HCT116 (cell line): ENCODE data around the gene SEC24C. TPM values are rescaled to one million over a fixed set of nuclear protein-coding genes. Genes with fewer than 3 reads are reported as not detected.

Experiments
- ATAC-seq: fragments of 200-7000 bp; cut with Tn5 transposase; 2 replicates; pipeline ENCODE4 v1.9.1; 2020; ENCODE audit warnings: mild to moderate bottlenecking, moderate library complexity
- BruUV-seq: library from RNA; stranded (reverse); fragments of 400-500 nt; replicated peaks from 2 replicates; lab custom pipeline; 2021; lab: Mats Ljungman, UMichigan
- CTCF ChIA-PET: fragments of 300-600 bp; sonication (Branson Sonifier 250); formaldehyde crosslinking; loops from one replicate; lab custom pipeline; 2021; ENCODE audit warnings: antibody characterized with exemption; lab: Charles Lee
- POLR2A ChIA-PET: fragments of 300-600, 350-600 bp; sonication (Branson Sonifier 250); formaldehyde crosslinking; loops from one replicate; lab custom pipeline; 2021; ENCODE audit warnings: antibody characterized with exemption; lab: Charles Lee
- RAD21 ChIA-PET, 2 experiments: fragments of 300-600 bp; sonication (Branson Sonifier 250); formaldehyde crosslinking; loops; one replicate each; lab custom pipeline; 2023; ENCODE audit warnings: low total read pairs in 2 of 2; ENCODE audit not compliant: uncharacterized antibody in 2 of 2, unreplicated experiment in 2 of 2, low non-redundant PET in 1 of 2; lab: Charles Lee
- DNase-seq: peaks from one replicate; pipeline ENCODE4 v3.0.0-alpha.2; 2010; ENCODE audit warnings: low read depth, low spot score
- H2AFZ ChIP-seq: fragments of 200-600 bp; shearing (Covaris generic), sonication (generic); 2 replicates; pipeline ENCODE4 v1.6.1; 2017; ENCODE audit warnings: low read depth, mixed run types, mixed read lengths, antibody characterized with exemption, low read length; ENCODE audit not compliant: poor library complexity, severe bottlenecking
- H3K27ac ChIP-seq: 2 replicates; pipeline ENCODE4 v1.5.1; 2012; ENCODE audit warnings: low read depth, low read length
- H3K27me3 ChIP-seq: fragments of 200-600 bp; sonication (generic); 2 replicates; pipeline ENCODE4 v1.6.1; 2016; ENCODE audit warnings: mixed run types, low read length, mixed read lengths; ENCODE audit not compliant: insufficient read depth
- H3K36me3 ChIP-seq, 2 experiments: fragments of 200-500 bp in 1 of 2; fragments of 200-600 bp in 1 of 2; sonication (Bioruptor generic) in 1 of 2; sonication (generic) in 1 of 2; 2 replicates each; pipeline versions ENCODE4 v1.5.1 to v1.6.1; 2014 to 2016; ENCODE audit warnings: low read length in 2 of 2, inconsistent platforms in 1 of 2, mixed read lengths in 1 of 2, mixed run types in 1 of 2; ENCODE audit not compliant: insufficient read depth in 2 of 2, control insufficient read depth in 1 of 2
- H3K4me1 ChIP-seq, 2 experiments: fragments of 200-600 bp in 1 of 2; sonication (generic) in 1 of 2; 2 replicates each; pipeline versions ENCODE4 v1.5.1 to v1.6.1; 2012 to 2017; ENCODE audit warnings: low read length in 2 of 2, inconsistent platforms in 1 of 2, mild to moderate bottlenecking in 1 of 2, mixed read lengths in 1 of 2, mixed run types in 1 of 2, moderate library complexity in 1 of 2; ENCODE audit not compliant: insufficient read depth in 2 of 2, control insufficient read depth in 1 of 2
- H3K4me2 ChIP-seq: fragments of 200-600 bp; sonication (generic); 2 replicates; pipeline ENCODE4 v1.6.1; 2017; ENCODE audit warnings: mixed run types, low read length, mixed read lengths
- H3K4me3 ChIP-seq, 2 experiments: fragments of 200-600 bp in 1 of 2; sonication (generic) in 1 of 2; replicated peaks in 1 of 2; 2 replicates each; pipeline ENCODE4 v1.5.1; 2011 to 2016; ENCODE audit warnings: low read length in 2 of 2, control low read depth in 1 of 2, low read depth in 1 of 2, mild to moderate bottlenecking in 1 of 2, mixed read lengths in 1 of 2, mixed run types in 1 of 2
- H3K79me2 ChIP-seq: fragments of 200-600 bp; sonication (generic); 2 replicates; pipeline ENCODE4 v1.6.1; 2017; ENCODE audit warnings: mild to moderate bottlenecking, mixed run types, low read length, moderate library complexity, mixed read lengths; ENCODE audit not compliant: insufficient read depth
- H3K9ac ChIP-seq: fragments of 200-600 bp; sonication (generic); 2 replicates; pipeline ENCODE4 v1.6.1; 2016; ENCODE audit warnings: low read length, mixed read lengths
- H3K9me2 ChIP-seq: fragments of 200-600 bp; sonication (generic), shearing (Covaris generic); 2 replicates; pipeline ENCODE4 v1.6.1; 2017; ENCODE audit warnings: mixed run types, mild to moderate bottlenecking, moderate library complexity; ENCODE audit not compliant: insufficient read depth
- H3K9me3 ChIP-seq, 2 experiments: fragments of 200-500 bp in 1 of 2; fragments of 200-600 bp in 1 of 2; sonication (Bioruptor generic) in 1 of 2; sonication (generic) in 1 of 2; 2 replicates each; pipeline ENCODE4 v1.6.1; 2014 to 2017; ENCODE audit warnings: low read length in 2 of 2, mixed read lengths in 2 of 2, inconsistent platforms in 1 of 2, low read depth in 1 of 2, mild to moderate bottlenecking in 1 of 2, mixed run types in 1 of 2, moderate library complexity in 1 of 2; ENCODE audit not compliant: control insufficient read depth in 1 of 2, insufficient read depth in 1 of 2
- H4K20me1 ChIP-seq: fragments of 200-600 bp; sonication (generic), shearing (Covaris generic); 2 replicates; pipeline ENCODE4 v1.6.1; 2017; ENCODE audit warnings: mixed run types, mild to moderate bottlenecking, moderate library complexity; ENCODE audit not compliant: insufficient read depth
- ATF3 ChIP-seq: IDR thresholded peaks from 2 replicates; pipeline ENCODE4 v1.6.1; 2012
- CBX3 ChIP-seq: IDR thresholded peaks from 2 replicates; pipeline ENCODE4 v1.6.1; 2012; ENCODE audit warnings: low read depth
- CEBPB ChIP-seq: IDR thresholded peaks from 2 replicates; pipeline ENCODE4 v1.6.1; 2012; ENCODE audit warnings: low read depth
- CTCF ChIP-seq, 3 experiments: fragments of 200-600 bp in 1 of 3; sonication (generic) in 1 of 3; IDR thresholded peaks in 2 of 3; conservative IDR thresholded peaks in 1 of 3; 2 replicates each; pipeline ENCODE4 v1.5.1; 2012 to 2017; ENCODE audit warnings: low read depth in 2 of 3, low read length in 2 of 3, antibody characterized with exemption in 1 of 3, borderline replicate concordance in 1 of 3, control low read depth in 1 of 3, mild to moderate bottlenecking in 1 of 3, mixed read lengths in 1 of 3, mixed run types in 1 of 3, moderate library complexity in 1 of 3; ENCODE audit not compliant: insufficient read depth in 1 of 3
- EGR1 ChIP-seq: IDR thresholded peaks from 2 replicates; pipeline ENCODE4 v1.6.1; 2012; ENCODE audit warnings: low read depth
- ELF1 ChIP-seq: IDR thresholded peaks from 2 replicates; pipeline ENCODE4 v1.6.1; 2012; ENCODE audit warnings: low read depth, borderline replicate concordance
- EZH2phosphoT487 ChIP-seq: fragments of 200-600 bp; IDR thresholded peaks from 2 replicates; pipeline ENCODE4 v1.6.1; 2018; ENCODE audit warnings: antibody characterized with exemption, borderline replicate concordance
- FOSL1 ChIP-seq: IDR thresholded peaks from 2 replicates; pipeline ENCODE4 v1.6.1; 2012; ENCODE audit warnings: low read depth
- POLR2A ChIP-seq: IDR thresholded peaks from 2 replicates; pipeline ENCODE4 v1.7.0; 2011; ENCODE audit warnings: borderline replicate concordance; ENCODE audit not compliant: insufficient read depth, insufficient read length; ENCODE audit errors: extremely low read depth
- RAD21 ChIP-seq: IDR thresholded peaks from 2 replicates; pipeline ENCODE4 v1.6.1; 2012; ENCODE audit warnings: low read depth, mild to moderate bottlenecking
- REST ChIP-seq: IDR thresholded peaks from 2 replicates; pipeline ENCODE4 v1.6.1; 2012; ENCODE audit warnings: low read depth
- SIN3A ChIP-seq: IDR thresholded peaks from 2 replicates; pipeline ENCODE4 v1.6.1; 2012; ENCODE audit warnings: low read depth
- SP1 ChIP-seq: IDR thresholded peaks from 2 replicates; pipeline ENCODE4 v1.6.1; 2012; ENCODE audit warnings: low read depth
- TCF7L2 ChIP-seq: IDR thresholded peaks from 2 replicates; pipeline ENCODE4 v1.7.0; 2011; ENCODE audit warnings: borderline replicate concordance, inconsistent platforms; ENCODE audit not compliant: insufficient read depth, insufficient read length; ENCODE audit errors: extremely low read depth
- ZFX ChIP-seq: fragments of 450-650 bp; IDR thresholded peaks from 2 replicates; pipeline ENCODE4 v1.6.1; 2017
- ZNF274 ChIP-seq: fragments of 200-500 bp; sonication (Bioruptor generic); IDR thresholded peaks from 2 replicates; pipeline ENCODE4 v1.6.1; 2014; ENCODE audit warnings: mild to moderate bottlenecking, low read depth, low read length, inconsistent platforms
- intact Hi-C: fragments of 100-400 bp; cut with micrococcal nuclease; formaldehyde crosslinking; loops from 2 replicates; pipeline ENCODE4 v1.10.0; 2022
- total RNA-seq: library from RNA; stranded (reverse); gene quantifications from one replicate; pipeline ENCODE4 v1.2.1, GENCODE V29; 2021; ENCODE audit not compliant: unreplicated experiment

SEC24C gene
- total RNA-seq, 1 experiment from 2014 or later = 60.9 TPM

DNA sequence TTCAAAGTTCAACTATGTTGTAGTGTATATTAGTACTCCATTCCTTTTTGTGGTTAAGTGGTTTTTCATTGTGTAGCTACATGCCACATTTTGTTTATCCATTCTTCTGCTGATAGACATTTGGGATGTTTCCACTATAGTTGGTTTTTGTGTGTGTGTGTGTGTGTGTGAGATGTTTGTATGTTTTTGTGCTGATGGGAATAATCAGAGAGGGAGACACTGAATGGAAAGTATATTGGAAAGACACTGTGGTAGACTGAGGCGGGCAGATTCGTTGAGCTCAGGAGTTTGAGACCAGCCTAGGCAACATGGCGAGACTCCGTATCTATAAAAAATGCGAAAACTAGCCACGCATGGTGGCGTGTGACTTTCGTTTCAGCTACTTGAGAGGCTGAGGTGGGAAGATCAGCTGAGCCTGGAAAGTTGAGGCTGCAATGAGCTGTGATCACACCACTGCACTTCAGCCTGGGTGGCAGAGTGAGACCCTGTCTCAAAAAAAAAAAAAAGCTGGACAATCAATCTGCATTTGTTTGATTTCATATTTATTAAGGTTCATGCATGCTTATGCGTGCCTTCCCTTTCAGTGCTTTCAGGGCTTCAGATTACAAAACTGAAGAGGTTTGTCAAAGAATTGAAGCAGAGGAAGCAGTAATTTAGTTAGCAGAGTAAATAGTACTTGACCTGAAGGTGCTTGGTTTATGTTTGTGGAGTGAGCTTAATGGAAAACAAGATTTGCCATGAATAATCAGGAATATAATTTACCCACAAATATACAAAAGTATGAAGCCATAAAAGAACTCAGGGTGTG, 14.7 kb downstream of the SEC24C start:
- Histone ChIP-seq H3K9me3 (no peaks in the 10 kb centered on the region), H3K79me2 (peaks cover 13% of the 10 kb centered on the region), H2AFZ (no peak overlapping the region), H3K27ac (no peak overlapping the region), H3K4me1 (peaks cover 0 to 41% of the 10 kb centered on the region in 2 experiments; a peak in 3 of 4 replicates), H3K9ac (no peak overlapping the region), H3K36me3 (peaks cover 29 to 31% of the 10 kb centered on the region in 2 experiments), H4K20me1 (0 out of 2 replicates have a peak, but pooled peaks cover 4% of the 10 kb centered on the region), H3K4me3 (no peak overlapping the region), H3K4me2 (peak overlapping the region; percentile 15; the same call in 1 of the 2 replicates), H3K9me2 (no peaks in the 10 kb centered on the region), H3K27me3 (no peaks in the 10 kb centered on the region)
- ChIA-PET POLR2A (interaction anchor here (0.6 to 1.0 kb wide), 2 partner anchors 13 to 16 kb away, joined by 3 read pairs; no protein-coding TSS in a partner anchor), RAD21 (no interaction called here), CTCF (no interaction called here)
- intact Hi-C loops = no loop called here
- DNase-seq (no peak), ATAC-seq (no peak)
- no TSS peak for BruUV-seq
- TF ChIP-seq ATF3 (no peak), CTCF (IDR thresholded peaks at IDR 0.05 in 2 of 3, conservative IDR thresholded peaks at IDR 0.05 in 1 of 3; ENCODE audit: borderline replicate concordance in 1 of 3, insufficient read depth in 1 of 3, low read depth in 2 of 3, low read length in 2 of 3) (no peak), TCF7L2 (no peak), SP1 (no peak), CEBPB (no peak), REST (no peak), ZNF274 (no peak), POLR2A (no peak), ELF1 (no peak), SIN3A (no peak), RAD21 (no peak), EGR1 (no peak), CBX3 (no peak), EZH2phosphoT487 (no peak), FOSL1 (no peak), ZFX (no peak)
- TF ChIP-seq, all 23 proteins: peak for 0
